Measurements from ENCODE around the gene TTC7B. TPM values are rescaled to one million over a fixed set of nuclear protein-coding genes. Genes with fewer than 3 reads are reported as not detected.

The TTC7B gene
- total and polyA plus RNA-seq, 2 of the 8 experiments (the other 6 are each of a cell fraction or from before 2014, with no cell fraction given): 23.7 to 34.0 TPM

GRCh38 chr14:90677484-90678050, 138.7 kb downstream of the TTC7B start (continued):
- TF ChIP-seq HDAC2 (IDR thresholded peaks at IDR 0.05; ENCODE audit: borderline replicate concordance in 1 of 2, low read depth in 2 of 2, low read length in 2 of 2) (no peak), POLR2A (IDR thresholded peaks at IDR 0.05; ENCODE audit: control extremely low read depth in 1 of 2, low read depth in 2 of 2, low read length in 2 of 2) (no peak), FOSL1 (IDR thresholded peaks at IDR 0.05; ENCODE audit: insufficient read depth, low read depth, low read length) (no peak), EZH2 (IDR thresholded peaks at IDR 0.05; ENCODE audit: low read depth, low read length, severe bottlenecking) (no peak), CTCF (IDR thresholded peaks at IDR 0.05; ENCODE audit: control extremely low read depth in 1 of 3, insufficient read depth in 1 of 3, low read depth in 1 of 3, low read length in 3 of 3) (no peak)
- TF ChIP-seq, protein P1, sequence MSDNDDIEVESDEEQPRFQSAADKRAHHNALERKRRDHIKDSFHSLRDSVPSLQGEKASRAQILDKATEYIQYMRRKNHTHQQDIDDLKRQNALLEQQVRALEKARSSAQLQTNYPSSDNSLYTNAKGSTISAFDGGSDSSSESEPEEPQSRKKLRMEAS (IDR thresholded peaks at IDR 0.05): no peak
